ENCODE data around the gene BRWD1.

- TF ChIP-seq CTCF (IDR thresholded peaks at IDR 0.05) (no peak), EP300 (IDR thresholded peaks at IDR 0.05; ENCODE audit: low read depth) (no peak), POLR2AphosphoS5 (IDR thresholded peaks at IDR 0.05) (no peak), POLR2A (IDR thresholded peaks at IDR 0.05) (no peak)
Observed at GRCh38 chr21:39327727-39328126, 14.3 kb upstream of the BRWD1 start.

Measured in transverse colon (tissue), 4 donors.